Adipocyte (in vitro differentiated cells): ENCODE measurements around the gene CMTM4.
A peak's percentile ranks its signal among the peaks of the same experiment; 100 is the strongest.

Experiments
- DNase-seq: peaks from one replicate; pipeline ENCODE4 v3.0.0-alpha.2; 2015; ENCODE audit warnings: low read depth
- H3K27me3 ChIP-seq: replicated peaks from 2 replicates; pipeline ENCODE4 v1.7.0; 2013; ENCODE audit warnings: mild to moderate bottlenecking, low read length, moderate library complexity; ENCODE audit not compliant: control insufficient read depth, insufficient read depth
- H3K36me3 ChIP-seq: 2 replicates; pipeline ENCODE4 v1.7.0; 2013; ENCODE audit warnings: low read length, mild to moderate bottlenecking, moderate library complexity; ENCODE audit not compliant: control insufficient read depth, insufficient read depth, severe bottlenecking
- H3K4me1 ChIP-seq: 2 replicates; pipeline ENCODE4 v1.7.0; 2013; ENCODE audit warnings: mild to moderate bottlenecking, low read length, moderate library complexity; ENCODE audit not compliant: control insufficient read depth, insufficient read depth
- H3K4me3 ChIP-seq: 2 replicates; pipeline ENCODE4 v1.7.0; 2013; ENCODE audit warnings: mild to moderate bottlenecking, low read length, moderate library complexity
- H3K9ac ChIP-seq: 2 replicates; pipeline ENCODE4 v1.7.0; 2013; ENCODE audit warnings: mild to moderate bottlenecking, low read length, moderate library complexity
- H3K9me3 ChIP-seq: 2 replicates; pipeline ENCODE4 v1.7.0; 2013; ENCODE audit warnings: mild to moderate bottlenecking, low read length, moderate library complexity; ENCODE audit not compliant: control insufficient read depth

Gene CMTM4

GRCh38 chr16:66581246-66581952 lies 115.1 kb downstream of the CMTM4 start:
- H3K4me3 ChIP-seq = peak overlapping the region; percentile 59
- H3K27me3 ChIP-seq = peaks cover 9% of the 10 kb centered on the region
- H3K36me3 ChIP-seq = no peaks in the 10 kb centered on the region
- H3K9me3 ChIP-seq = no peaks in the 10 kb centered on the region
- peak overlapping the region; percentile 60 for H3K9ac ChIP-seq
- peak; percentile 46 for DNase-seq
- peaks cover 41% of the 10 kb centered on the region for H3K4me1 ChIP-seq

GRCh38 chr16:66580605-66581209 lies 115.8 kb downstream of the CMTM4 start:
- peaks cover 9% of the 10 kb centered on the region for H3K27me3 ChIP-seq
- peak overlapping the region; percentile 60 for H3K9ac ChIP-seq
- H3K36me3 ChIP-seq = no peaks in the 10 kb centered on the region
- peak; percentile 93 for DNase-seq
- no peaks in the 10 kb centered on the region for H3K9me3 ChIP-seq
- peaks cover 41% of the 10 kb centered on the region for H3K4me1 ChIP-seq
- H3K4me3 ChIP-seq = peak overlapping the region; percentile 59

DNA sequence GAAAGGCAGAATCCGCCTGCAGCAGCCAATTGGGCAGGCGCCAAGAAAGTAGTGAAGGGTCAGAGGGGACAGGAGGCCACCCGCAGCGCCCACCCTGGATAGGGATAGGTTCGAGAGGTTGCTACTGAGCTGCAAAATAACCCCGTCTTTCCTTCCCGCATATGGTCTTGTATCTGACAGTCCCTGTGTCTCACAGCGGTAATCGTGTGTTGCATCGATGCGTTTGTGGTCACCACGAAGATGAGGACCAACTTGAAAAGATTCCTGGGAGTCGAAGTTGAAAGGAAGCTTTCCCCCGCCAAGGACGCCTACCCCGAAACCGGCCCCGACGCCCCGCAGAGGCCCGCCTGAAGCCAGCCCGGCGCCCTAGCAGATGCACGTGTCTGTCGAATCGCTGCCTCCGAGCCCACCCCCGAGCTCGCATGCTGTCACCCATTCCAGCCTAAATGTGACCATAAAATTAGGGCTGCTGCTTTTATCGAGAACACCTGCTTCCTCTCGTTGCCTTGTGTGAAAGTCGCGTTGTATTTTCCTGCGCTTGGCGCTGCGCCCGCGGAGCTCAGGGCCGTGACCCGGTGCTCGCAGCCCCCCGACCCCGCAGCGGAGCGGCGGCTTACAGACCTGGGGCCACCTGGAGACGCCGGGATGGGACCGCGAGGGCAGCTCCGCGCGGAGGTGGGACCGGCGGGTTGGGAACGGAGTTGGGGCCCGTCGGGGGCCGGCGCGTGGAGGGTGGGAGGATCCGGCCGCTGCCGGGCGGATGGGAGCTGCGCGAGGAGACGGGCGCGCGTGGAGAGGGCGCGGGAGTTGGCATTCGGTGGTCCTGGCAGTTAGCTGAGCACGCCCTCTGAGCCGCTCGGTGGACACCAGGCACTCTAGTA lies 117.7 kb downstream of the CMTM4 start, which contains the start of gene CMTM2:
TSS of gene CMTM2 (plus strand) at position 813 of the 881 bp plus-strand sequence. CDS start 145 bp downstream, outside the sequence.
- H3K9ac ChIP-seq = peak within 1 kb of the TSS; percentile 25
- no peaks in the 10 kb centered on the region for H3K9me3 ChIP-seq
- H3K36me3 ChIP-seq = no peaks in the 10 kb centered on the region
- peaks cover 41% of the 10 kb centered on the region for H3K4me1 ChIP-seq
- H3K27me3 ChIP-seq = peaks cover 9% of the 10 kb centered on the region
- H3K4me3 ChIP-seq = no peak within 1 kb of the TSS
- no peak for DNase-seq

DNA sequence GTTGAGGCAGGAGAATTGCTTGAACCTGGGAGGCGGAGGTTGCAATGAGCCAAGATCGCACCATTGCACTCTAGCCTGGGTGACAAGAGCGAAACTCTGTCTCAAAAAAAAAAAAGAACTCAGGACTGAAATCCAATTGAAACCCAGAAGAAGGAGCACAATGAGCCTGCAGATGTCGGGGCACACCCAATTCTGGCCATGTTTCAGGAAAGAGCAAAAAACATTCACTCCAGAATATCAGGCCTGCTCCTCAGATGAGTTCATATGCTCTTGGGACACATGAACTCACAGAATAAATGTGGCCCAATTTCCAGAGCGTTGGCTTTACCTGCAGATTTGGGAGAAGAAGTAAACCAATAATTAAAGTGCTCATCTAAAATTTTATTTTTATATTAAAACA lies 120.2 kb downstream of the CMTM4 start:
- Histone ChIP-seq H3K9me3 (no peaks in the 10 kb centered on the region), H3K4me3 (no peak overlapping the region), H3K27me3 (peaks cover 9% of the 10 kb centered on the region), H3K36me3 (no peaks in the 10 kb centered on the region), H3K9ac (no peak overlapping the region), H3K4me1 (peaks cover 30% of the 10 kb centered on the region)
- no peak for DNase-seq

- Histone ChIP-seq H3K27me3 (peaks cover 9% of the 10 kb centered on the region), H3K4me1 (peaks cover 23% of the 10 kb centered on the region), H3K36me3 (no peaks in the 10 kb centered on the region), H3K4me3 (no peak overlapping the region), H3K9me3 (no peaks in the 10 kb centered on the region), H3K9ac (no peak overlapping the region)
- DNase-seq = no peak
Measured at GRCh38 chr16:66575060-66575459, 121.5 kb downstream of the CMTM4 start.

GRCh38 chr16:66574531-66574930 lies 122.0 kb downstream of the CMTM4 start:
- H3K27me3 ChIP-seq = peaks cover 9% of the 10 kb centered on the region

GRCh38 chr16:66574081-66574480 lies 122.5 kb downstream of the CMTM4 start:
- DNase-seq = no peak
- no peaks in the 10 kb centered on the region for H3K36me3 ChIP-seq
- no peak overlapping the region for H3K9ac ChIP-seq
- H3K4me3 ChIP-seq = no peak overlapping the region
- no peaks in the 10 kb centered on the region for H3K9me3 ChIP-seq
- peaks cover 9% of the 10 kb centered on the region for H3K27me3 ChIP-seq
- peaks cover 31% of the 10 kb centered on the region for H3K4me1 ChIP-seq

More at GRCh38 chr16:66574531-66574930, 122.0 kb downstream of the CMTM4 start:
- DNase-seq = no peak
- Histone ChIP-seq H3K4me3 (no peak overlapping the region), H3K4me1 (peaks cover 26% of the 10 kb centered on the region), H3K9ac (no peak overlapping the region), H3K36me3 (no peaks in the 10 kb centered on the region), H3K9me3 (no peaks in the 10 kb centered on the region)

- no peak overlapping the region for H3K4me3 ChIP-seq
- no peak for DNase-seq
- H3K4me1 ChIP-seq = peaks cover 32% of the 10 kb centered on the region
- no peak overlapping the region for H3K9ac ChIP-seq
- H3K9me3 ChIP-seq = no peaks in the 10 kb centered on the region
- H3K27me3 ChIP-seq = peaks cover under 1% of the 10 kb centered on the region
- no peaks in the 10 kb centered on the region for H3K36me3 ChIP-seq
Measured at GRCh38 chr16:66572356-66572755, 124.2 kb downstream of the CMTM4 start.

DNA sequence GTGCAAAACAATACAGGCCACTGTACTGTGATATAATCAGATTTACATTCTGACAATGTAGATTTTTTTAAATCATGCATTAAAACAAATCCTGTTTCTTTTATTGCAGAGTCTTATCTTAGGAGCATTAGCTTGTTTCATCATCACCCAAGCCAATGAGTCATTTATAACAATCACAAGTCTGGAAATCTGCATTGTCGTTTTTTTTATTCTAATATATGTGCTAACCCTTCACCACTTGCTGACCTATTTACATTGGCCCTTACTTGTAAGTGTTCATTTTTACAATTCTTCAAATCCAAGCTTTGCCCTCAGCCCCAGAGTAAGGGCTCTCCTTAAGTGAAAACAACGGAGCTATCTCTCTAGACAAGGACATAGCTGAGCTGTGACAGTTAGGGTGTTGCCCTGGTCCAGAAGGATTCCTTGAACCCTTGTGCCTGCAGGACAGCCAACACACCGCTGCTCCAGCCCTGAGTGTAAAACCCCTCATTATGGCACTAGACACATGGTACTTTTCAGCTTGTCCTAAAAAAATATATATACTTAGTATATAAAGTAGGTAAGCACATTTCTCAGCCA lies 126.6 kb downstream of the CMTM4 start:
- peak overlapping the region; percentile 49 for H3K9ac ChIP-seq
- H3K4me1 ChIP-seq = peaks cover 29% of the 10 kb centered on the region
- H3K36me3 ChIP-seq = peaks cover 14% of the 10 kb centered on the region
- H3K9me3 ChIP-seq = no peaks in the 10 kb centered on the region
- no peaks in the 10 kb centered on the region for H3K27me3 ChIP-seq
- H3K4me3 ChIP-seq = peak overlapping the region; percentile 47
- peak; percentile 80 for DNase-seq

DNA sequence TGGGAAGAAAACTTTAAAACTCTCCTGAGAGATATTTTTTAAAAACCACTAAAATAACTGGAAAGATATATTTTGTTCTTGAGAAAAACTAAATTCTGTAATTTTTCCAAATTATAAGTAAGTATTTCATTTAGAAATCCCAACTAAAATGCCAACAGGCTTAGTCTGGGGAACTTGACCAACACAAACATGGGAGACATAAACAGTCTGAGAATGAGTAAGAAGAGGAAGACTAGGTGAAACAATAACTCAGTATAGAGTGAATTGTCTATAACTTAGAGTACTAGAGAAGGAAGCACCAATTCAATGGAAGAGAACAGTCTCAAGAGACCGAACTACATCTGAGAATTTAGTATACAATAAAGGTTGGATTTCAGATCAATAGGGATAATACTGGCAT lies 127.4 kb downstream of the CMTM4 start:
- Histone ChIP-seq H3K27me3 (no peaks in the 10 kb centered on the region), H3K9me3 (no peaks in the 10 kb centered on the region), H3K36me3 (peaks cover 17% of the 10 kb centered on the region), H3K4me1 (peaks cover 29% of the 10 kb centered on the region), H3K9ac (peak overlapping the region; percentile 49), H3K4me3 (peak overlapping the region; percentile 47)
- DNase-seq = peak; percentile 82

- Histone ChIP-seq H3K27me3 (no peaks in the 10 kb centered on the region), H3K4me1 (peaks cover 29% of the 10 kb centered on the region), H3K4me3 (no peak overlapping the region), H3K9me3 (no peaks in the 10 kb centered on the region), H3K36me3 (peaks cover 21% of the 10 kb centered on the region), H3K9ac (no peak overlapping the region)
- no peak for DNase-seq
Measured at GRCh38 chr16:66568355-66568754, 128.2 kb downstream of the CMTM4 start.
